HG03060 (cell line): ENCODE results near the gene PTPRB.
A peak's percentile ranks its signal among the peaks of the same experiment; 100 is the strongest.
"Not testable (repeated sequence)": the region's sequence is repeated elsewhere in the genome, so short reads cannot be mapped to it uniquely, and the experiment has no call there.

Experiments
- ATAC-seq: cut with Tn5 transposase; IDR thresholded peaks from one replicate; pipeline ENCODE4 v1.9.1; 2021; ENCODE audit warnings: low read depth, moderate number of reproducible peaks; ENCODE audit not compliant: unreplicated experiment

PTPRB gene

GRCh38 chr12:70550180-70550577, 87.0 kb downstream of the PTPRB start:
- no peak for ATAC-seq

DNA sequence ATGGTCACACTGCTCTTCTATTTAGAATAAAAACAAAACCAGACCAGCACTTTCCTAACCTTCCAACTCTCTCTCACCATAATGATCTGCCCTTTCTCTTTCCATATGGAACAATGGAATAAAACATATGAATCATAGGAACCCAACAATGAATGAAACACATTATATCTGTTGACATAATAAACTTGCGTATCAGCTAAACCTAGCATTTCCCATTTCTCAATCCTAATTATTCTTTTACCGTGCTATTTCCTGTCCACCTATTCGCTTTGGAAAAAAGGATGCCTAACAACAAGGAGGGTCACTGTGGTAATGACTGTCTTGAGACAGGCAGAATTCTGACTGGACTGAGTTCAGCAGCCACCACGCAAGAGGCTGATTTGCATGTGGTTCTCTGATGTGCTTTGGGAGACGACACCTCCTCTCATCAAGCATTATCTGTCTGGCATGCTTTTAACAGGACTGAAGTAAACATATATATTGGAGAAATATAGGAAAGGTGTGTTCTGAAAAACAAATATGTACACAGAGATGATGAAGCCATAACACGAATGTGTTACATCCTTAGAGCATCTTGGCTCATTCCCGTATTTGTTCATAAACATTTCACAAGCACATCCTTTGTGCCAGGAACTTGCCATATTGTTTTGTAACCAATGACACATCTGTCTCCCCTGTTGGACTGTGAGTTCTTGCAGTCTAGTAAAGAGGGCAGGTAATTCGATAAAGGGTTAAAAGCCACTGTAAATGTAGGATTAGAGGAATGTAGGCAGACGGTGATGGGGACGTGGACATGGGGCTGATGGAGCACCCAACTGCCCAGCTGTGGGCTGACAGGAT, 87.7 kb downstream of the PTPRB start:
- ATAC-seq, result no peak

- no peak for ATAC-seq
These were observed 93.8 kb downstream of the PTPRB start for GRCh38 chr12:70543444-70543843.

GRCh38 chr12:70540996-70541395, 96.2 kb downstream of the PTPRB start:
- no peak for ATAC-seq

GRCh38 chr12:70536650-70537049, 100.6 kb downstream of the PTPRB start:
- ATAC-seq, result no peak

DNA sequence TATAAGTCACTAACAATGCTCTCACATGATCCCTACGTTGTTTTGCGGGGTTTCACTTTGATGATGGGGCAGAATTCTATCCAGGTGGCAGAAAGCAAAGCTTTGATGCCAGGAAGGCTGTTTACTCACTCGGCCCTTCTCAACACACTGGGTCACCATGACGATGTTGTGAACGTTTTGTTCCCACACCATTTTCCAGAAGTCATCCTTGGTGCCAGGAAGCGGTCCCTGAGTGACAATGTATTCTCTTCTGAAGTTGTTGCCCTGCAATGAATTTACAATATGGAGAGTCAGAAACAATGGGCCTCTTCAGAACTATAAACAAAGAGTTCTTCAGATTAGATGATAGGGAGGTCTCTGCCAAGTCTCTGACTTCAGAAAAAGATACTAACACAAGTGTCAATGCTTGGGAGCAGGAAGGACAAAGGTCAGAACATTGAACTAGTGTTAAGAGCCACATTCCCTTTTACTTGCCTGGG, 101.3 kb downstream of the PTPRB start:
- no peak for ATAC-seq

DNA sequence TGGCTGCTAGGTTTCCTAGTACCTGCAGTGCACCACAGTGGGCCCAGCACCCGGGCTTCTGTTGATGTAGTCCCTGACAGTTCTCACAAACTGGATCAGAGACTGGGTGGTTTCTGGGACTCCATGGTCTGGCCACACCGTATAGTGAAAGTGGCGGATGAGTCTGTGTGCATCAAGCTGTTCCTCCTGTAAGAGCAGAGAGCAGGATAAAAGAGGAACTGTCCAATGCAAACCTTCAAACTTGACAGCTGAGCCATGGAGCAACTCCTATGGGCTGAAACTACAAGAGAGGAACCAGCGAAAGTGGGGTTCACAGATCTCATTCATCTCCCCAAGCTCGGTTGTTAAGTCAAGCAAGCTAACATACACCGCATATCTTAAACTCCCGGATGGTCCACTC, 102.8 kb downstream of the PTPRB start:
- no peak for ATAC-seq

- ATAC-seq, result no peak
These were observed 107.6 kb downstream of the PTPRB start for GRCh38 chr12:70529647-70530046.

GRCh38 chr12:70520847-70521246, 116.4 kb downstream of the PTPRB start:
- no peak for ATAC-seq

DNA sequence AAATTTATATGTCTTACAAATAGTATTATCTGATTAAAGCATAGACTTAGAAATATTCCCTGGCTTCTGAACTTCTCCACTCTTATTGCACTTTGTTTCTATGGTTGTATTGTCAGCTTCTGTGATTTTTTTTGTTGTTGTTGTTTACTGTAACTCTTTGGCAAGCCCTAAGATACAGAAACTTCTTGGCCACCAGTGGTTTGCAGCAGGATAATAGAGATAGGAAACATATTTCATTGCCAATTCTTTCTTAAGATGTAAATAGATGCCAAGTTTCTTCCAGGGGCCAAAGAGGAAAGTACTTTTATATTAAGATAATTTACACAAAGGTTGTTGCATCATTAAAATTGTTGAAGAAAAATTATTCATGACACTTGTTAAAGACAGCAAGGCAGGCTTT, 123.8 kb downstream of the PTPRB start:
- no peak for ATAC-seq

DNA sequence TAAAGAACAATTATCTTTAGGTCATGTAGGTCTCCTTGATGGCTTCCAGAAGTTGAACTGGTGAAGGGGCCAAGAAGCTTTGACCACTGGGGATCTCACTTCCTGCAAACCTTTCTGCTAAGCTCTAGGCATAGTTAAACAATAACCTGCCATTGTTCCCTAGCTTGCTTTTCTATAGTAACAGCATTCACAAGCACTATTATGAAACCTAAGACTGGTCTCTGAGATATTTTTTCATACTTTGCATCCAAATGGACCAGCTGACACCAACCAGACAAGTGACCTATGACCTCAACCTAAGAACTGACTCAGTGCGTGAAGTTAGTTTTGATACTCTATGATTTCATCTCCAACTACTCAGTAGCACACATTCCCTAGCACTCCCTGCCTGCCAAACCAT, 129.1 kb downstream of the PTPRB start:
- ATAC-seq, result no peak

DNA sequence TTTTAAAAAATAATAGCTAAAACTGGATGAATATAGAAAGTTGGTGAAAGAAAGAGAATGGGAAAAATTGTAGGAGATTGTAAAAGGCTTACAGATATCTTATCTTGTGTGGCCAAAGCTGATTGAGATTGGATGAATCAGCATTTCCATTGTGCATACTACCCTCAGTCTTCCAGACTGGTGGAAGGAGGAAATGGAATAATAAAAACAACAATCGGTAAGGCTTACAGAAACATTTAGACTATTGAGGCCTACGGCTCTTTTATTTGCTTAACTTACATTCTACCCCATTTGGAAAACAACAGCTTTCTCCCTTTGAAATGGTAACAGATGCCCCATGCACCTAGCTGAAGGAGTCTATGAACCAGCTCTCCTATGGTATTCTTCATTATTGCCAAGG, 129.8 kb downstream of the PTPRB start:
- ATAC-seq, result no peak

DNA sequence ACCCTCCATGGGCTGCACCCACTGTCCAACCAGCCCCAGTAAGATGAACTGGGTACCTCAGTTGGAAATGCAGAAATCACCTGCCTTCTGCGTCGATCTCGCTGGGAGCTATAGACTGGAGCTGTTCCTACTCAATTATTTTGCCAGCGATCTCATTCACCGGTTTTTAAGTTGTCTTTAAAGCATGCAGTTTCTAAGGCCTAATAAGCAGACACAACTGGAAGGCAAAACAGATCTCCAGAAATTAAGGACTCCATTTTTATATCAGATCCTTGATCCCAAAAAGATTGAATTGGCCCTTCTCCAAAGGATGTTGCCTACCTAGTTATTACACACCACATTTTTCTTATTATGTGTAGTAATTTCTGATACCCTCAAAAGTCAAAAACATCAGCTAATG, 139.7 kb downstream of the PTPRB start:
- no peak for ATAC-seq

GRCh38 chr12:70492904-70493303, 144.3 kb downstream of the PTPRB start:
- not testable (repeated sequence) for ATAC-seq

GRCh38 chr12:70490928-70491327, 146.3 kb downstream of the PTPRB start:
- ATAC-seq, result not testable (repeated sequence)

DNA sequence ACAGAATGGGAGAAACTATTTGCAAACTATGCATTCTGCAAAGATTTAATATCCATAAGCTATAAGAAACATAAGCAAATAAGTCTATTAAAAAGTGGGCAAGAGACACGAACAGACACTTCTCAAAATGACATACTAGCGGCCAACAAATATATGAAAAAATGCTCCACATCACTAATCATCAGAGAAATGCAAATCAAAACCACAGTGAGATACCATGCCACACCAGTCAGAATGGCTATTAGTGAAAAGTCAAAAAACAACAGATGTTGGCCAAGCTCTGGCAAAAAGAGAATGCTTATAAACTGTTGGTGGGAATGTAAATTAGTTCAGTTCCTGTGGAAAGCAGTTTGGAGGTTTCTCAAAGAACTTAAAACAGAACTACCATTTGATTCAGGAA, 149.8 kb downstream of the PTPRB start:
- peak; percentile 56 for ATAC-seq

DNA sequence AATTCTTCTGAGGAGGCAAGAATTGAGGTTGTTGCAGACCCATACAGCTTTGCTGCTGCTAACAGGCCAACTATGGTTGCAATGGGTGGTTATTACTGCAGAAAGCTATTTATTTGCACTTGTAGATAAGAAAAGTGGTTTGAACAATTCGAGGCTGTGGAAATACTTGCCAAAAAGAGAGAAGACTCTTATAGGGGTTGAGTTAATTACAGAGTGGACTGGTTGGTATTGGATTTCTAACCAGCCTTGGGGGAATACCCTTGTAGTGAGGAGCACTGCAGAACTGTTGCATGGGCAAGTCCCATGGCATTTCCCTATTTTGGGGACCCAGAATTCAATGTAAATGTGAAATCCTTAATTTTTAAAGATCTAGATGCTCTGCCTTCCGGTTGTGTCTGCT, 150.6 kb downstream of the PTPRB start:
- no peak for ATAC-seq

- ATAC-seq, result no peak
These were observed 151.5 kb downstream of the PTPRB start for GRCh38 chr12:70485704-70486103.

DNA sequence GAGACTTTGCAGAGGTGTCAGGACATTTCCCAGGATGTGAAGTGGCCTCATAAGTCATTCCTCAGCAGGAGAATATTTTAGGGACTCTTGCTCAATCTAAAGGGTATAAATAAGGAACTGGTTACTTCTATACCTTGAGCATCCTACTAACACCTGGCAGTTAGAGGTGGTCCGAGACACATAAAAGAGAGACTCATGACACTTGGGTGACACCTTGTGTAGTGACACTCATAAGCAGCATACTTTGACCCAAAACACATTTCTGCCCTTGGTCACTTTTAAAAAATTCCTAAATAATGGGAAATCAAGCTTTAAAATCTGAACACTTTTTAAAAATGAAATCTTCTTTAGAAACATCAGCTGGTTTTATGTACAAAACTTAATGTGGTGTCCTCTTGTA, 152.8 kb downstream of the PTPRB start:
- ATAC-seq, result no peak

- ATAC-seq, result no peak
These were observed 154.5 kb downstream of the PTPRB start for GRCh38 chr12:70482764-70483163.

- no peak for ATAC-seq
These were observed 167.9 kb downstream of the PTPRB start for GRCh38 chr12:70469221-70469820.

GRCh38 chr12:70468741-70469140, 168.5 kb downstream of the PTPRB start:
- no peak for ATAC-seq
